Measurements from ENCODE around the gene VPS4A.
A peak's percentile ranks its signal among the peaks of the same experiment; 100 is the strongest.
"Not testable (repeated sequence)": the region's sequence is repeated elsewhere in the genome, so short reads cannot be mapped to it uniquely, and the experiment has no call there.

Gene VPS4A

DNA sequence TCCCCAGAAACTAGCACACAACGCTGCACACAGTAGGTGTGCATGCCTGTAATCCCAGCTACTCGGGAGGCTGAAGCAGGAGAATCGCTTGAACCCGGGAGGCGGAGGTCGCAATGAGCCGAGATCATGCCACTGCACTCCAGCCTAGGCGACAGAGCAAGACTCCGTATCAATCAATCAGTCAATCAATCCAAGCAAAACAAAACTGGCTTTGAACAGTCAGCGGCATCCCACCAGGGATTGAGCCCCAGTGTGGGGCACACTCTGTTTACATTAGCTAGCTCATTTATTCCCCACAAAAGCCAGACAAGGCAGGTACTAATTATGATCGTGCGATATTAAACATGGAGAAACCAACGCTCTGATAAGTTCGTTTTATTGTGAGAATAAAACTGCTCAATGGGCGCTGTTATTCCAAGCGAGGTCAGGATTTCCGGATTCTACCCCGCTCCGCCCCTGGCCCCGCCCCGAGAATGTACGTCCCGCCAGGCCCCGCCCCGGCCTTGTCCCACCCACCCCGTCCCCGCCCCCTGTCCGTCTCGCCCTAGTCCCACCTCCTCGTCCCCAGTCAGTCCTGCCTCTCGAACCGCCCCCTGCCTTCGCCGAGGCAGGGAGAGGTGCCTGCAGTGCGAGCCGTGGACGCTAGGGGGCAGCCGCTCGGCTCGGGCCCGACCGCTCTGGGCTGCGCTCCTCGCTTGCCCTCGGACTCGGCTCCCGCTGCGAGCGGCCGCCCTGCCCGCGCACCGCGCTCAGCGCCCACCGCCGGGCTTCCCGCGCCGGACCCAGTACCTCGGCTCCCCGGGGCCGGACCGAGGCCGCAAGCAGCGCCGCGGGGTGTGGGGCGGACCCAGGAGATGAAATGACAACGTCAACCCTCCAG is at the start of gene VPS4A:
Gene VPS4A, plus strand, starts transcription at position 698 of the 880 bp plus-strand sequence. Its CDS starts 162 bp downstream, at position 860.
- peak; percentile 98 for DNase-seq (ENCODE audit: low spot score)

GRCh38 chr16:69266334-69267063 is 44.7 kb upstream of the VPS4A start:
- DNase-seq (ENCODE audit: low spot score) = no peak

GRCh38 chr16:69267633-69268032 is 43.5 kb upstream of the VPS4A start:
- DNase-seq (ENCODE audit: low spot score) = no peak

GRCh38 chr16:69270395-69270794 is 40.8 kb upstream of the VPS4A start:
- no peak for DNase-seq (ENCODE audit: low spot score)

DNA sequence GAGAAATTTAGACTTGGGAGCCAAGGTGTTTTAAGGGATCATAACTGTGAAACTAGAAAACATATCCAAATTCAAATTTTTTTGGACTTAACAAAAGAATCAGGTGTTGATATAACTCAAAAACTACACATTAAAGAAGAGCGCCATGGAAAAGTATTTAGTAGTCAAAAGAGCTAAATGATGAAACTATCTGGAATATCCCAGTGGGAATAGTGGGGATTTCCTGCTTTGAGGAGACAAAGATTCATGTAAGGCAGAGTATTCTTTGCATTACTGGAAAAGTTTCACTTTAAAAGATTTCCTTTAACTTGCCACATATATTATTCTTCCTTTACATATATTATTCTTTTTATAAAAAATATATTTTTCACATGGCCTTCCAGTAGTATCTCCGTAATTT is 40.3 kb upstream of the VPS4A start:
- no peak for DNase-seq (ENCODE audit: low spot score)

GRCh38 chr16:69273009-69273408 is 38.1 kb upstream of the VPS4A start:
- DNase-seq (ENCODE audit: low spot score) = no peak

- DNase-seq (ENCODE audit: low spot score) = no peak
These were observed 36.4 kb upstream of the VPS4A start for GRCh38 chr16:69274699-69275235.

DNA sequence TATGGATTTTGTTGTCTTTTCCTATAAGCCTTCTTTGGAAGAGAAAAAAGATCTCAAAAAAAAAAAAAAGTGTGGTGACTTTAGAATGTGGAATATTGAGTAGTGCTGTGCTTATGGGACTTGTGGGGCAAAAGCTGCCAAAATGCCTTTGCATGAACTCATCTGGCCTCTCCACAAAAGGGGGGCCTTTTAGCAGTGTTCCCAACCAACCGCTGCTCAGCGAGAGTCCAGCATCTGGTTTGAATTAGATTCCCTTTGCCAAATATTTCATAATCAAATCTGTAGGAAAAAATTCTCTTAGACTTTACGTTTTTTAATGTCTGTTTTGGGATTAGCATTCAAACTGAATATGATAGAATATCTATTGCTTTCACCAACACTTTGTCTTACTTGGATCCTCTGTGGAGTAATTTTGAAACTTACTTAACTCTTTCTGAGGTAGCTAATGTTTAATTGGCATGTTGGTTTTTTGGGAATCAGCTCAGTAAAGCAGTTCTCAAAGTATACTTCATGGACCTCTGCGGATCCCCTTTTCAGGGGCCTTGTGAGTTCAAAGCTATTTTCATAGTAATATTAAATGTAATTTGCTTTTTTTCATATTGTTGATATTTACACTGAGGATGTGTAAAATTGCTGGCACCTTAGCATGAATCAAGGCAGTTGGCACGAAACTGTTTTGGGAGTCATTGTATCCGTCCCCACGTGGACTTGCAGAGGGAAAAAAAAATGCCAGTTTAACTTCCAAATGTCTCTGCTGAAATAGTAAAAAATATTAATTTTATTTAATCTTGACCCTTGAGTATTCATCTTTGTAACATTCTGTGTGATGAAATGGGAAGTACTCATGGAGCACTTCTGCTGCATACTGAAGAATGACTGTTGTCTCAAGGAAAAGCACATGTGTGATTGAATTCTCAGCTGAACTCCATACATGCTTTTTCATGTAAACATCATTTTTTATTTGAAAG is 34.7 kb upstream of the VPS4A start:
- no peak for DNase-seq (ENCODE audit: low spot score)

GRCh38 chr16:69277413-69277812 is 33.7 kb upstream of the VPS4A start:
- DNase-seq (ENCODE audit: low spot score) = no peak

DNA sequence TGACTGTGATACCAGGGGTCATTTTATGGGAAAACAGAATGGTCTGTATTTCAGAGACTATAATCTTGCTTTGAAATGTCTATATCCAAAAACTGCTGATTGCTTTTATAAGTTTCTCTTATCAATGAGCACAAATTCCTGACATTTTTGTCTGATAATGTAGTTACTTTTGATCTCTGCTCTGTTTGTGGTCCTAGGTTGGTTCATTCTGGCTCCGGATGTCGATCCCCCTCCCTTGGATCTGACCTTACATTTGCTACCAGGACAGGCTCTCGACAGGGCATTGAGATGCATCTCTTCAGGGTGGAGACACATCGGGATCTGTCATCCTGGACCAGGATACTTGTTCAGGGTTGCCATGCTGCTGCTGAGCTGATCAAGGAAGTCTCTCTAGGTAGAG is 27.3 kb upstream of the VPS4A start:
- no peak for DNase-seq (ENCODE audit: low spot score)

DNA sequence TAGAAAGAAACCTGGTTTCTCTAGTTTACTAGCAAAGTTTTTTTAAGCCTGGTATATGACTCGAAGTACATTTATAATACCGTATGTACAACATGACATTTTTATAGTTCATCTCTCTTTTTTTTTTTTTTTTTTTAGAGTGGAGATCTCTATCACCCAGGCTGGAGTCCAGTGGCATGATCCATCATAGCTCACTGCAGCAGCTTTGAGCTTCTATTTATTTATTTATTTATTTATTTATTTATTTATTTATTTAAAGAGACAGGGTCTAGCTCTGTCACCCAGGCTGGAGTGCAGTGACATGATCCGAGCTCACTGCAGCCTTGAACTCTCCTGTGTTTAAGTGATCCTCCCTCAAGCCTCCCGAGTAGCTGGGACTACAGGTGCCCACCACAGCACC is 25.9 kb upstream of the VPS4A start:
- no peak for DNase-seq (ENCODE audit: low spot score)

DNA sequence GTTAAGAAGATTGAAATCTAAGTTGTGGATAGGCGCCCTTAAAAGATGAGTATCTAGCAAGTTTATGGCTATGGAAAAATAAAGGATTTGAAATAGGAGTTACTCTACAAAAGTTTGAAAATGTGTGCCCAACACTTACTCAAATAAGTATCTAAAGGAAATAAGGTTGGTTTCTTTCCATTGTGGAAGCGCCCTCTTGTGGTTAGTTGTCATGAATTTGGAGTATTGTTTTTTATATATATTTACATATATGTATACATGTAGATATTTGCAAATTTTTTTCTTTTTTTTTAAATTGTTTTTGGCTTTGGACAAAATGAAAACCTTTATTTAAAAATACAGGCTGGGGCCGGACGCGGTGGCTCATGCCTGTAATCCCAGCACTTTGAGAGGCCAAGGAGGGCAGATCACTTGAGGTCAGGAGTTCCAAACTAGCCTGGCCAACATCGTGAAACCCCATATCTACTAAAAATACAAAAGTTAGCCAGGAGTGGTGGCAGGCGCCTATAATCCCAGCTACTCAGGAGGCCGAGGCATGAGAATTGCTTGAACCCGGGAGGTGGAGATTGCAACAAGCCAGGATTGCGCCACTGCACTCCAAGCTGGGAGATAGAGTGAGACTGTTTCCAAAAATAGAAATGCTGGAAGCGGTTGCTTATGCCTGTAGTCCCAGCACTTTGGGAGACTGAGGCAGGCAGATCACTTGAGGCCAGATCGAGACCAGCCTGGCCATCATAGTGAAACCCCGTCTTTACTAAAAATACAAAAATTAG is 24.0 kb upstream of the VPS4A start:
- no peak for DNase-seq (ENCODE audit: low spot score)

- not testable (repeated sequence) for DNase-seq (ENCODE audit: low spot score)
These were observed 19.5 kb upstream of the VPS4A start for GRCh38 chr16:69291657-69292056.

DNA sequence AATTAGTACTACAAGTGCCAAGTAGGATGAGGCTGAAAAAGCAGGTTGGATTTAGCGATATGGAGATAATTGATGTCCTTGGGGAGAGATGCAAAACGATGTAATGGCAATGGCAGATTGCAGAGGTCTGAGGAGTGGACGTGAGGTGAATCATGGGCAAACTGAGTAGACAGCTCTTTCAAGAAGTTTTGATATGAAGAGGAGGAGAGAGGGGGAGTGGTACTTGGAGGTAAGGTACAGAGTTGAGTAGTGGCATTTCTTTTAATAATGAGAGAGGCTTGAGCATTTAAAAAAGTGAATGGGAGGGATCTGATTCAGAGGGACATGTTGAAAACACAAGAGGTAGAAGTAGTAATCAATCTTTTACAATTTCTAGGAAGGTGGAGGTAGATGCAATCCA is 17.7 kb upstream of the VPS4A start:
- no peak for DNase-seq (ENCODE audit: low spot score)

DNA sequence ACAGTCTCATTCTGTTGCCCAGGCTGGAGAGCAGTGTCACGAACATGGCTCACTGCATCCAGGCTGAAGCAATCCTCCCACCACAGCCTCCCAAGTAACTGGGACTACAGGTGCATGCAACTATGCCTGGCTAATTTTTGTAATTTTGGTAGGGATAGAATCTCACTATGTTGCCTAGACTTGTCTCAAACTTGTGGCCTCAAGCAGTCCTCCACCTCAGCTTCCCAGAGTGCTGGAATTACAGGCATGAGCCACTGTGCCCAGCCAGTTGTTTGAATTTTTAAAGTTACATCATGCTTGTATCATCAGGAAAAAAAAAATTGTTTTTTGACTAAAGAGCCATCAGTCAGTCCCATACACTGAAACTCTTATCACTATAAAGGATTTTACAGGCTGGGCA is 17.1 kb upstream of the VPS4A start:
- DNase-seq (ENCODE audit: low spot score) = no peak

DNA sequence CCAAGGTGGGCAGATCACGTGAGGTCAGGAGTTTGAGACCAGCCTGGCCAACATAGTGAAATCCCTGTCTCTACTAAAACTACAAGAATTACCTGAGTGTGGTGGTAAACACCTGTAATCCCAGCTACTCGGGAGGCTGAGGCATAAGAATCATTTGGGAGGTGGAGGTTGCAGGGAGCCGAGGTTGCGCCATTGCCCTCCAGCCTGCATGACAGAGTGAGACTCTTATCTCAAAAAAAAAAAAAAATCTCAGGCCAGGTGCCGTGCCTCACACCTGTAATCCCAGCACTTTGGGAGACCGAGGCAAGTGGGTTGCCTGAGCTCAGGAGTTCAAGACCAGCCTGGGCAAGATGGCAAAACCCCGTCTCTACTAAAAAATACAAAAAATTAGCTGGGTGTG is 14.4 kb upstream of the VPS4A start:
- not testable (repeated sequence) for DNase-seq (ENCODE audit: low spot score)

GRCh38 chr16:69298261-69298660 is 12.9 kb upstream of the VPS4A start:
- no peak for DNase-seq (ENCODE audit: low spot score)

GRCh38 chr16:69301187-69301586 is 10.0 kb upstream of the VPS4A start:
- no peak for DNase-seq (ENCODE audit: low spot score)

DNA sequence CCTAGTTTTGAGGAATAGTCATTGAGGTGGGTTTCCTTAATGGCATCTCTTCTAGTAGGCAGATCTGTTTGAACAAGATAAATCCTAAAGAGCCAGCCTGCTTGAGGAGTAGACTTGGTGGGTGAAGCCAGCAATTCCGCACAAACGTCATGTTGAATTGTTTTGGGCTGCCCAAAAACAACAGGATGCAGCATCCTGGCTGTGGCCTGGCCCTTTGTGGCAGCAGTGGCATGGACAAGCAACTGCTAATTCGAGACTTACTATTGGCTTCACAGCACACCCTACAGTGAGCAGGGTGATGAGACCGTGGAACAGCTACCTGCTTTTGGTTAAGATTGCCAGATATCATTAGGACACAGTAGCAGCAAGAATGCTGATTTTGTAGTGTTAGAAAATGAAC is 9.3 kb upstream of the VPS4A start:
- no peak for DNase-seq (ENCODE audit: low spot score)

DNA sequence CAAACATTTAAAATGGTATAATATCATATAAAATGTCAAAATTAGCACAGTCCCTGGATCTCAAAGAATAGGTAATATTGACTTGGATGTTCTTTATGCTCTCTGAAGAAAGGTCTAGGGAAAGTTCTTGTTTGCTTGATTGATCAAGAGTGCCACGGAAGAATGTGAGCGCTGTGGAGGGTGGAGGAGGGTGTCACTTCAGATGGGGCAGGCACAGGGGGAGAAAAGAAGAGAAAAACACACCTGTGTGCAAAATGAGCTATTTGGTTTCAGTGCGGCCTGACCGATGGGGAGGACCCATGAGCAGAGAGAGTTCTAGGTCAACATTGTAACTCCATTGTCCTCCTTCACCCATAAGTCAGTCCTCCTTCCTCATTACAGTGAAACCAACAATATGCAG is 8.8 kb upstream of the VPS4A start:
- no peak for DNase-seq (ENCODE audit: low spot score)

GRCh38 chr16:69306031-69306430 is 5.1 kb upstream of the VPS4A start:
- DNase-seq (ENCODE audit: low spot score) = no peak
